Right cardiac atrium (tissue), 5 donors: Measurements from ENCODE around the gene C20orf204. TPM values are rescaled to one million over a fixed set of nuclear protein-coding genes. Genes with fewer than 3 reads are reported as not detected.

Source experiments
- ATAC-seq, 2 donors: fragments of 200-7000 bp; cut with Tn5 transposase; one replicate each; pipeline versions ENCODE4 v1.8.0 to v1.9.1; 2020; ENCODE audit warnings: moderate library complexity in 2 of 2, mild to moderate bottlenecking in 1 of 2
- DNase-seq, 3 donors: peaks; one replicate each; pipeline ENCODE4 v3.0.0-alpha.2; 2020
- H3K27ac ChIP-seq: one replicate; pipeline ENCODE4 v1.5.1; 2013; ENCODE audit warnings: mild to moderate bottlenecking, low read length, control low read depth, moderate library complexity
- H3K27me3 ChIP-seq: one replicate; pipeline ENCODE4 v1.6.1; 2013; ENCODE audit not compliant: control insufficient read depth, insufficient read depth
- H3K4me1 ChIP-seq: one replicate; pipeline ENCODE4 v1.6.1; 2013; ENCODE audit warnings: low read length; ENCODE audit not compliant: control insufficient read depth, insufficient read depth
- H3K4me3 ChIP-seq: one replicate; pipeline ENCODE4 v1.5.1; 2013; ENCODE audit warnings: low read length, control low read depth
- H3K9me3 ChIP-seq: one replicate; pipeline ENCODE4 v1.6.1; 2013; ENCODE audit warnings: low read length; ENCODE audit not compliant: control insufficient read depth
- WGBS: extraction: QIAGEN DNeasy Blood & Tissue Kit; methylation state at CpG from one replicate; pipeline ENCODE4 v1.1.7; 2013; 5-methylcytosine and 5-hydroxymethylcytosine counted together
- intact Hi-C, 4 donors: fragments of 100-400 bp; cut with DNase I; formaldehyde crosslinking; loops; one replicate each; pipeline versions ENCODE4 v1.11.0 to v1.14.0; 2022 to 2023
- polyA plus RNA-seq: library from polyadenylated mRNA; stranded (reverse); fragments of 200-250 nt; gene quantifications from one replicate; pipeline ENCODE4 v1.2.3, GENCODE V29; 2013
- total RNA-seq, 4 donors: library from RNA; stranded (reverse); fragmentation: NEBNext Ultra II Directional; extraction: Animal tissue kit (Norgen Biotek cat#: 25700); gene quantifications; one replicate each; pipeline ENCODE4 v1.2.1, GENCODE V29; 2021
- donor health status: healthy with polysubstance abuse.
- donor health status: DM: no; HTN: yes; CAD: no.
- donor health status: DM: no; HTN: no; CAD: no.
- donor health status: DM: no; HTN: yes; CAD: no; lungs with severe emphysema.
- donor health status: DM: yes; HTN: yes; CAD: no.

The C20orf204 gene
- total and polyA plus RNA-seq, 5 donors, result 0.21 to 0.82 (median 0.46) TPM

DNA sequence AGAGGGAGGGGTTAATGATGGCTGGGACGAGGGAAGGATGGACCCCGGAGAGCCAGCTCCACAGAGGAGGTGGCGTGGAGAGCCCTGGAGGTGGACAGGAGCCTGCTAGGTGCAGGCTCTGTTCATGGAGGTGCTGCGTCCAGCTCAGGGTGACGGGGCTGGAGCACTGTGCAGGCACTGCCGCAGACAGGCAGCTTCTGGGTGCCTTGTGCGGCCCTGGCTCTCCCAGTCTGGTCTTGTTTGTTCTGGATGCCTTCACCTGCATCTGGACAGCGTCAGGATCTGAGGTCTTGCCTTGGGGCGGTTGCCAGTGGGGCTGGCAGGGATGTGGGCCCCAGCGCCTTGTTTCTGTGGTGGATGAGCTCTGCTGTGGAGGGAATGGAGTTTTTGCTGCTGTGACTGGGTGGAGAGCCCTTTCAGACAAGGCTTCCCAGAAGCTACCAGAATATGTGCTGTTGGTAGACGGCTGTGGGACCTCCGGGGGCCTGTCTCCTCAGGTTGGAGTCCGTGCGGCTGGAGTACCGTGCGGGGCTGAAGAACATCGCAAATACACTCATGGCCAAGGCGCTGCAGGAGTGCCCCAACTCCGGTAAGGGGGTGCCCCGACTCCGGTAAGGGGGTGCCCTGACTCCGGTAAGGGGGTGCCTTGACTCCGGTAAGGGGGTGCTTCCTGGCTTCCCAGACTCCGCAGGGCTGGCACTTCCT, 7.8 kb upstream of the C20orf204 start:
- intact Hi-C loops, result no loop called here
- Histone ChIP-seq H3K4me1 (no peaks in the 10 kb centered on the region), H3K27me3 (no peaks in the 10 kb centered on the region), H3K9me3 (no peaks in the 10 kb centered on the region), H3K4me3 (no peak overlapping the region), H3K27ac (no peak overlapping the region)
- no peak for ATAC-seq
- DNase-seq, result peak in 2 of 3 donors; percentile 21 to 44
- 89% methylated on average over 24 of the region's 24 CpGs for WGBS

DNA sequence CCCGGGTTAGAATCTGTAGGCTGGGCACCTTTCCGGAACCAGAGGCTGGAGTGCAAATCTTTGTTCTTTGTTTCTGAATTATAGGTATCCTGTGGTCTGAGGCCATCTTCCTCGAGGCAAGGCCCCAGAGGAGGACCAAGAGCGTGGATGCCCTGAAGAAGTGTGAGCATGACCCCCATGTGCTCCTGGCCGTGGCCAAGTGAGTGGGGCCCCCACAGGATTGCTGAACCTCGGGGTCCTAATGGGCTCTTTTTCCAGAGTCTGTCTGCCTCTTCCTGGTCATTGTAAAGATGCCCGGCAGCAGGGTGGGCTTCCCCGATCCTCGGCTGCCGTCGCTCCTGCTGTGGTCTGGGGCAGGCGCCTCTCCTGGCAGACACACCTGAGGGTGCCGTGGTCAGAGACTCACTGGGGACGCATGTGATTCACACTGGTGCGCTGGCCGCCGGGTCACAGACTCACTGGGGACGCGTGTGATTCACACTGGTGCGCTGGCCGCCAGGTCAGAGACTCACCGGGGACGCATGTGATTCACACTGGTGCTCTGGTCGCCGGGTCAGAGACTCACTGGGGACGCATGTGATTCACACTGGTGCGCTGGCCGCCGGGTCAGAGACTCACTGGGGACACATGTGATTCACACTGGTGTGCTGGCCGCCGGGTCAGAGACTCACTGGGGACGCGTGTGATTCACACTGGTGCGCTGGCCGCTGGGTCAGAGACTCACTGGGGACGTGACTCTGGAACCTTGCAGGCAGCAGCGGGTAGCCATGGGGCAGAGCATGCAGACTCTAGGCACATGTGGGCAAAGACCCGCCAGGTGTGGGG, 6.5 kb upstream of the C20orf204 start:
- no peaks in the 10 kb centered on the region for H3K4me1 ChIP-seq
- no peaks in the 10 kb centered on the region for H3K9me3 ChIP-seq
- no peak for ATAC-seq
- no peak overlapping the region for H3K4me3 ChIP-seq
- DNase-seq, result peak in 2 of 3 donors; percentile 37 to 53
- intact Hi-C loops, result no loop called here
- WGBS, result 94% methylated on average over 38 of the region's 38 CpGs
- H3K27ac ChIP-seq, result no peak overlapping the region
- no peaks in the 10 kb centered on the region for H3K27me3 ChIP-seq

DNA sequence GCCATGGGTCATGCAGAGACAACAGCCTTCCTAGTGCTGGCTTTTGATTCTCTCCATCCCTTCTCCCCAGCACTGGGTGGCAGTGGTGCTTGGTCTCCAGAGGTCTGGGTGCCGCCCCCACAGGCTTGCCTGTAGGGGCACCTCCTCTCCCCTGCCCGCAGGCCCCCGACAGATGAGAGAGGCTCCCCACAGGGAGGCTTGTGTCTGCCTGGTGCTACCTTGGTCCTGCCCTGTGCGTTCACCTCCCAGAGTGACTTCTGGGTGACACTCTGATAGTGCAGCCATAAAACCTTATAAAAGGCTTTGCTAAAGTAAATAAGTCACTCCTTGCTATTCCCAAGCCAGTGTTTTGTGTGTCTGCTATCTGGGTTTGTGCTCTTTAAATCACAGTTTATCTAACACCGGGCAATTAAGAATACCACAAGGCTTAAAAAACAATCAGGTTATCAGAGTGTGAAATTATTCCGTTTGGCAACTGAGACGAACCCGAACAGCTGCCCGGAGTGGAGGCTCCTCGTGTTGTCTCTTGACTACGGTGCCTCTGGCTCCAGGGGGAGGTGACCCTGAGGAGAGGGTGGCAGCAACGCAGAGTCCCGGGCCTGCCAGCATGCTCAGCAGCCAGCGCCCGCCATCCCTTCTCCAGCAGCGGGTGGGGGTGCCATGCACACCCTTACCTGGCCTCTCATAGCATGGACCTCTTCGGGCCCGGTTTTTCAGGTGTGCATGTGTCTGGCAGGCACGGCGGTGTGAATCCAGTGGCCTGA, 5.4 kb upstream of the C20orf204 start:
- Histone ChIP-seq H3K4me3 (no peak overlapping the region), H3K27ac (no peak overlapping the region), H3K4me1 (no peaks in the 10 kb centered on the region), H3K27me3 (no peaks in the 10 kb centered on the region), H3K9me3 (no peaks in the 10 kb centered on the region)
- WGBS, result 84% methylated on average over 20 of the region's 20 CpGs
- ATAC-seq (no peak), DNase-seq (peak in 2 of 3 donors; percentile 37 to 52)
- intact Hi-C loops, result no loop called here

DNA sequence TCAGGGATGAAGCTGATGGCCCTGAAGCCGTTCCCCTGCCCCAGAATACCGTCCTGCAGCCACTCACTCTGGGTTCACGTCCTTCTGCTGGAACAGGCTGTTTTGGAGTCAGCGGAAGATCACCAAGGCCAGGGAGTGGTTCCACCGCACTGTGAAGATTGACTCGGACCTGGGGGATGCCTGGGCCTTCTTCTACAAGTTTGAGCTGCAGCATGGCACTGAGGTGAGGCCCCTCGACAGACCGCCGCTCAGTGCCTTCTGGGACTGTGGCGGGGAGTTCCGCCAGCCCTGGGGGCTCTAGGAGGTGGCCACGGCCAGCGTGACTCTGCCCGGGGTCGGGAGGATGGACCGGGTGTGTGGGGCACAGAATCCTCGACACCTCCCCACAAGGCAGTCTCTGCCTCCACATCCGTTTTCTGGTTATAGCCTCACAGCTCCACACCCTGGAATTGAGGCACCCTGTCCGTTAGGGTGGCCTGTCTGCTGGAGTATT, 4.1 kb upstream of the C20orf204 start:
- WGBS, result 92% methylated on average over 19 of the region's 19 CpGs
- peak in 2 of 3 donors; percentile 16 to 21 for DNase-seq
- Histone ChIP-seq H3K27ac (no peak overlapping the region), H3K27me3 (no peaks in the 10 kb centered on the region), H3K9me3 (no peaks in the 10 kb centered on the region), H3K4me1 (no peaks in the 10 kb centered on the region), H3K4me3 (no peak overlapping the region)
- no peak for ATAC-seq
- intact Hi-C loops, result no loop called here

DNA sequence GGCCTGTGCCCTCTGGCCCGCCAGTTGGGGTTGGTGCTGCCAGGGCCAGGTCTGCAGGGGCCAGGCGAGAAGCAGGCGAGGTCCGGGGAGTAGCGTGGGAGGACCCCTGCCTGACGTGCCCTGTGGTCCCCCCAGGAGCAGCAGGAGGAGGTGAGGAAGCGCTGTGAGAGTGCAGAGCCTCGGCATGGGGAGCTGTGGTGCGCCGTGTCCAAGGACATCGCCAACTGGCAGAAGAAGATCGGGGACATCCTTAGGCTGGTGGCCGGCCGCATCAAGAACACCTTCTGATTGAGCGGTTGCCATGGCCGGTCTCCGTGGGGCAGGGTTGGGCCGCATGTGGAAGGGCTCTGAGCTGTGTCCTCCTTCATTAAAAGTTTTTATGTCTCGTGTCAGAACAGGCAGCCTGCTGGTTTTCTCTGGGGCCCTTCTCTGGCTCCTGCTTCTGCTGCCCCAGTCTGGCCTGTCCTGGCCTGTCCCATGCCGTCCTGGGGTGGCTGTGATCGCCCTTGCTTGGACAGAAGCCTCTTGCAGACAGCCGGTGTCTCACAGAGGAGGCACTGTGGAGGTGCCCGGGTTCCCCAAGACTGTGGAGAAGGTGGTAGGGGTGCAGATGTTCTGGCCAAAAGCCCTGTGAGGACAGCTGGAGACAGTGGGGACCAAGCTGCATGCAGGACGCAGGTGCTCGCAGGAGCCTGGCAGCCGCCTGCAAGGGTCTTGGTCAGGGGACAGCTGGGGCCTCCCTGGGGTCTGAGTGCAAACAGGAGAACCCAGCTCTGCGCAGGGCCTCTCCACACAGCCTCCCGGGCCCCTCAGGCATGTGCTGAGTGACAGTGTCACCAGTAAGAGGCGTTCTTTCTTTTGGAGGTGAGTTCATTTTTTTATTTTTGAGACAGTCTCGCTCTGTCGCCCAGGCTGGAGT, 3.0 kb upstream of the C20orf204 start:
- DNase-seq, result peak in 2 of 3 donors; percentile 25 to 51
- no peaks in the 10 kb centered on the region for H3K27me3 ChIP-seq
- no peaks in the 10 kb centered on the region for H3K9me3 ChIP-seq
- H3K4me3 ChIP-seq, result no peak overlapping the region
- H3K4me1 ChIP-seq, result no peaks in the 10 kb centered on the region
- intact Hi-C loops, result no loop called here
- WGBS, result 89% methylated on average over 31 of the region's 31 CpGs
- H3K27ac ChIP-seq, result no peak overlapping the region
- no peak for ATAC-seq

DNA sequence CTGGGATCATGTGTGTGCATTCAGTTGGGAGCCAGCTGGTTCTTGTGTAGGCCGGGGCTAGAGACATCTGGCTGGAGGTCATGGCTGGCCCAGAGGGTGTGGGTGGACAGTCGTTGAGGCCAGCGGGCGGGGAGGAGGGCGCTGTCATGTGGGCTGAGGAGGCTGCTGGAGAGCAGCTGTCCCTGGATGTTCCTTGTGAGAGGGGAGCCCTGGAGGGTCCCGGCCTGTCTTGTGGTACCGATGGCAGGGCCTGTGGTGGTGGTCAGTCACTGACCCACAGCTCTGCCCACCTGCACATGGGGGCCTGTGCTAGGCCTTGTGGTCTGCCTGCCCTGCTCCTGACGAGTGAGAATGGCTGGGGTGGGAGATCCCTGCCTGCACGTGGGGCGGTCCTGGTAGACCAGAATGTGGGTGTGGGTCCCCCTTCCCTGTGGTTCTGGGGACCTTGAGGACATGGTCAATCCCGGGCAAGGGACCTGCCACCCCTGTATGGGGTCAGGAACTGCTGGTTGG, 1.9 kb upstream of the C20orf204 start:
- intact Hi-C loops, result no loop called here
- H3K4me3 ChIP-seq, result no peak overlapping the region
- WGBS, result 57% methylated on average over 11 of the region's 11 CpGs
- ATAC-seq, result peak in 1 of 2 donors; percentile 8
- no peaks in the 10 kb centered on the region for H3K27me3 ChIP-seq
- no peaks in the 10 kb centered on the region for H3K4me1 ChIP-seq
- no peak overlapping the region for H3K27ac ChIP-seq
- H3K9me3 ChIP-seq, result no peaks in the 10 kb centered on the region
- peak; percentile 39 to 78 (median 69) for DNase-seq

DNA sequence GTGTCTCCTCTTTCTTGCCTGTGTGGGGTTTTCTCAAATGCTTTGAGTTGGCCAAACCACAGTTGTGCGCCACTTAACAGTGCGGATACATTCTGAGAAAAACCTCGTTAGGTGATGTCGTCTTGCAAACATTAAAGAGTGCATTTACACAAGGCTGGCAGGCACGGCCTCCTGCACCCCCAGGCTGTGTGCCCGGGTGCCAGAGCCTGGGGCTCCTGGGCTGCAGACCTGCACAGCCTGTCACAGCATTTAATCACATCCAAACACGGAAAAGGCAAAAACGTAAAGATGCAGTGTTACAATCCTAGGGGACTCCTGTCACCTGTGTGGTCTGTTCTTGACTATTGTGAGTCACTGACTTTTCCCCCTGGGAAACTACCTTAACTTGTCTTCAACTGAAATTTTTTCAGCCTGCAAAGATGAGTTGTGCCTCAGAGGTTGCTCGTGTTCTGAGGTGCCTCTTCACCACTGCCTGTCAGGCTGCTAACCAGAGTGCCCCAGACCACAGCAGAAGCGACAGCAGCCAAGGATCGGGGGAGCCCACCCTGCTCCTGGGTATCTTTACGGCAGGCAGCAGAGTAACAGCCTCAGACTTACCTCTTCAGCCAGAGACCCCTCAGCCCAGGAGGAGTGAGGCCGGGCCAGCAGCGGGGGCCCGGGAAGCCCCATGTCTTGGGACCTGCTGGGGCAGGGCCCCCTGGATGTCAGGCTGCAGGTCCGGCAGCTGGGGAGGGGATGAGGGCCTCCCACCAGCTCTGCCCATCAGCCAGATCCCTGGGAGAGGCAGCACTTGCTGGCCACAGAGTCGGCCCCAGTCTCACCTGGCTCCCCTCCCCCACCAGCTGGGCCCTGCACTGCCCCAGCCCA, 683 bp upstream of the C20orf204 start:
- intact Hi-C loops, result loop anchor here in 1 of 4 donors (5.0 kb wide), 1 partner anchor 87 kb away; no protein-coding TSS in a partner anchor
- H3K27me3 ChIP-seq, result no peaks in the 10 kb centered on the region
- no peak for DNase-seq
- H3K27ac ChIP-seq, result no peak overlapping the region
- H3K4me1 ChIP-seq, result no peaks in the 10 kb centered on the region
- no peaks in the 10 kb centered on the region for H3K9me3 ChIP-seq
- 84% methylated on average over 17 of the region's 17 CpGs for WGBS
- ATAC-seq, result no peak
- no peak overlapping the region for H3K4me3 ChIP-seq

DNA sequence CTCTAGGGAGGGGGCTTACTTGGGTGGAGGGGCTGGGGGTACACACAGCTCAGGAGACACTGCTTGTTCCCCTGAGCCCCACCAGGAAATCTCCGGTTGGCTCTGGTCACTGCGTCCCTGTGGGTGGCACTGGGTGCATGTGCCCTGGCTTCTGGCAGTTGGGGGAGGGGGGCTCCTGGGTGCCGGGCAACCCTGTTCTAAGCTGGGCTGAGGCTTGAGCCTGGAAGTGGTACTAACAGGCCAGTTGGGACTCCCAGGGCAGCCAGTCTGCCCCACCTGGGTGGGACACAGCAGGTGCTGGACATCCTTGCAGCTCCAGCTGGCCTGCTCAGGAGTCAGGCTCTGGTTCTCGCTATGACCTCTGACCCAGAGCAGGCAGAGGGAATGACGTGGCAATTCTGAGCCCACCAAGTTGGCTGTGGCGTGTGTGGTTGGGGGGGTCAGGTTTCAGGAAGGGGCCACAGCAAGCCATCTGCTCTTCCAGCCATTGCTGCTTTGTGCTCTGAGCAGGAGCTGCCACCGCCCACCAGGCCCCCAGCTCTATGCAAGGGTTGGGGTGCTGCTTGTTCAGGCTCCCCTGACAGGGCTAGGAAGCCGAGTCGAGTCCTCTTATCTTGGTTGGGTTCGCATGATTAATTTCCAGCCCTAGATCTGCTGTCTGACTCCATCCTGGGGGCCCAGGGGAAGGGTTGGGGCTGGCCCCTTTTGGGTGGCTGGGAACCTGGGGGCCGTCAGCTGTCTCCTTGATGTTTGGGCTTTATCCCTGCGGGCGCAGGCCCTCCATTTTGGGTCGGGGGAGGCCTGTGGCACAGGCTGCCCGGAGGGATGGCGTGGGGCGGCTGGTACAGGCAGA, 590 bp downstream of the C20orf204 start:
- Histone ChIP-seq H3K27ac (no peak overlapping the region), H3K27me3 (no peaks in the 10 kb centered on the region), H3K9me3 (no peaks in the 10 kb centered on the region), H3K4me3 (no peak overlapping the region), H3K4me1 (no peaks in the 10 kb centered on the region)
- intact Hi-C loops, result loop anchor here in 1 of 4 donors (5.0 kb wide), 1 partner anchor 86 kb away; no protein-coding TSS in a partner anchor
- 64% methylated on average over 17 of the region's 17 CpGs for WGBS
- no peak for ATAC-seq
- no peak for DNase-seq

DNA sequence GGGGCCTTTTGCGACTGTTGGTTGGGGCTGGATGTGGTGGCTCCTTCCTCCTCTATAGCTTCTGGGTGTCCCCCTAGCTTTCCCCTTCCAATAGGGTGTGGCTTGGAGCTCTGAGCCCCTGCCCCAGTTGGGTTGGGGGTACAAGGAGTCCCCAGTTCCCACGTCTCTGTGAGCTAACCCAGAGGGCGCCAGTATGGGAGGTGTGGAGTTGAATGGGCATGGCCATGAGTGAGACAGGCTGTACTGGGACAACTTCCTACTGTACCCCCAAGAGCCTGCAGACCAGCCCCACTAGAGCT, 1.2 kb downstream of the C20orf204 start:
- ATAC-seq (no peak), DNase-seq (no peak)
- WGBS, result 77% methylated on average over 3 of the region's 3 CpGs
- H3K9me3 ChIP-seq, result no peaks in the 10 kb centered on the region
- no peak overlapping the region for H3K4me3 ChIP-seq
- H3K27me3 ChIP-seq, result no peaks in the 10 kb centered on the region
- H3K4me1 ChIP-seq, result no peaks in the 10 kb centered on the region
- intact Hi-C loops, result loop anchor here in 1 of 4 donors (5.0 kb wide), 1 partner anchor 85 kb away; no protein-coding TSS in a partner anchor
- H3K27ac ChIP-seq, result no peak overlapping the region
